Measurements from ENCODE around the gene OCSTAMP.

The OCSTAMP gene

GRCh38 chr20:46573234-46573633, 22.8 kb upstream of the OCSTAMP start:
- DNase-seq: no peak

- no peak for DNase-seq
Observed at GRCh38 chr20:46572790-46573189, 22.3 kb upstream of the OCSTAMP start.

DNA sequence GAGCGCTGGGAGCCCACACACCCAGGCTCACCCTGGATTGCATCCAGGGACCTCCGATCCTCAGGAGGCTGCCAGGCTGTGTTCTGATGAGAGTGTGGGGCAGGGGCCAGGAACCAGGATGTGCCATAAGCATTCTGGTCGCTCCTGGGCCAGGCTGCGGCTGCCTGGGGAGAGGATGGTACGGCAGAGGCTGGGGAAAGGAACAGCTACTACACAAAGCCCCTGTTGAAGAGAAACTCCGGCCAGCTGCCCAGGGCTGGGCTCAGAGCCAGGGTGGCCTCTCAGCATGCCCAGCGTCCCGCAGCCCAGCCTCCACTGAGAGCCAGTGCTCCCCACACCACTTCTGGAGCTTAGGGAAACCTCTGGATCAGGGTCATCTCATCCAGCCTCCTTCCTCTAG, 21.7 kb upstream of the OCSTAMP start:
- no peak for DNase-seq

GRCh38 chr20:46571418-46571817, 21.0 kb upstream of the OCSTAMP start:
- no peak for DNase-seq

- DNase-seq: no peak
Observed at GRCh38 chr20:46570956-46571355, 20.5 kb upstream of the OCSTAMP start.

- no peak for DNase-seq
Observed at GRCh38 chr20:46569961-46570360, 19.5 kb upstream of the OCSTAMP start.

DNA sequence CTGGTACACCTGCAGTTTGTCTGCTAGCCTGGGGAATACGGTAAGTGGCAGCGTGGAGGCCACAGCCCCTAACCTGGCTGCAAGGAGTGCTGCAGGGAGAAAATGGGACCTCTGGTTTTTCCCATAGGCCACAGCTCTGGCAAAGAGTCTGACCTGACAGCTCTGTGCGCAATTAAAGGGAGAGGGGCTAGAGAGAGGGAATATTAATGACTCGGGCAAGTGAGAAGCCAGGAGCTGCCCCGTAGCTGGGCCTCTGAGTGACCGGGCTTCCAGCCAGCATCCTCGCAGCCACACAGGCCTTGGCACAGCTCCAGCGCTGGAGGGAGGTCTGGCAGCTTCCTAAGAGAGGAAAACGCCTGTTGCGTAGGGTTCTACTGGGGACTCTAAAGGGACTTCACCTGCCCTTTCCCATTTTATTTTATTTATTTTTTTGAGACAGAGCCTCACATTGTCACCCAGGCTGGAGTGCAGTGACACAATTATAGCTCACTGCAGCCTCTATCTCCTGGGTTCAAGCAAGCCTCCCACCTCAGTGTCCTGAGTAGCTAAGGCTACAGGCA, 18.2 kb upstream of the OCSTAMP start:
- no peak for DNase-seq

DNA sequence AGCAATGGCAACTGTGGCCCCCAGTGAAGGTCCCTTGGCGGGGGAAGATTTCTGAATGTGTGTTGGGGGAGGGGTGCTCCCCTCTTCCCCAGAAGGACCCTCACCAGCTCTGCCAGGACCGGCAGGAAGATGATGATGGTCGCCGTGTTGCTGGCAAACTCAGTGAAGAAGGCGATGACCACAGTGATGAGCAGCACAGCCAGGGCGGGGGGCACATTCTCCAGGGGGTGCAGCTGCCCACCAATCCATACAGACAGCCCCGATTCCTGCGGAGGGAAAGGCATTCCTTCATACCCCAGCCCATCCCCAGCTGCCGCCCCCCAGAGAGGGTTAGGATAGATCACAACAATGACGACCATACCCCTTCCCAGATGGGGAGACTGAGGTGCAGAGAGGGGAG, 15.7 kb upstream of the OCSTAMP start:
- DNase-seq: no peak

DNA sequence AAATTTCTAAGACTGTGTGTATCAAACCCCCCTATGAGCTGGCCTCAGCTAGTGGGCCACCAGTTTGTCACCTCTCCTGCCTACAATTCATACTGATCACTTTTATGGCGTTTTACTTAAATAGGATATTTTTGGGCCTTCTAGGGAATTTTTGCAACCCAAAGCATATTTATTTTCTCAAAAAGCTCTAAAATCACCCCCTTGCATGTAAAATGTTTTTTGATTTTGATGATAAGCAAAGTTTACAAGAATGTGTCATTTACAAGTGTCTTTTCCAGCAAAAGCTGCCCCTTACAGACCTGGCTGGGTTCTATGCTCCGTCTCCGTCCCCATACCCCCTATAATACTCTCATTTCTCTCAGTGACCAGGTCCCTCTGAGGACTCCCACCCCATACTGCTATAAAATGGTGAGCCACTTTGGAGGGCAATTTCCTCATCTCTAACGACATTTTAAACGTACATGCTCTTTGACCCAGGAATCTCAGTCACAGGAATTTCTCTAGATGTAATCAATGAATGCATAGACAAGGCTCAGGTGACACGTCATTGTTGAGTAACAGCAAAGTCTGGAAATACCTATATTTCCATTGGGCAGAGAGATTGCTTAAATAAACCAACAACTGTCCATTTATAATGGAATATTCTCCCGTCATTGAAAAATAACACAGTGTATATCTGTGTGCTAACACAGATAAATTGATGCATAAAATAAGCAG, 13.9 kb upstream of the OCSTAMP start:
- DNase-seq: no peak

GRCh38 chr20:46563860-46564221, 13.4 kb upstream of the OCSTAMP start:
- DNase-seq: no peak

DNA sequence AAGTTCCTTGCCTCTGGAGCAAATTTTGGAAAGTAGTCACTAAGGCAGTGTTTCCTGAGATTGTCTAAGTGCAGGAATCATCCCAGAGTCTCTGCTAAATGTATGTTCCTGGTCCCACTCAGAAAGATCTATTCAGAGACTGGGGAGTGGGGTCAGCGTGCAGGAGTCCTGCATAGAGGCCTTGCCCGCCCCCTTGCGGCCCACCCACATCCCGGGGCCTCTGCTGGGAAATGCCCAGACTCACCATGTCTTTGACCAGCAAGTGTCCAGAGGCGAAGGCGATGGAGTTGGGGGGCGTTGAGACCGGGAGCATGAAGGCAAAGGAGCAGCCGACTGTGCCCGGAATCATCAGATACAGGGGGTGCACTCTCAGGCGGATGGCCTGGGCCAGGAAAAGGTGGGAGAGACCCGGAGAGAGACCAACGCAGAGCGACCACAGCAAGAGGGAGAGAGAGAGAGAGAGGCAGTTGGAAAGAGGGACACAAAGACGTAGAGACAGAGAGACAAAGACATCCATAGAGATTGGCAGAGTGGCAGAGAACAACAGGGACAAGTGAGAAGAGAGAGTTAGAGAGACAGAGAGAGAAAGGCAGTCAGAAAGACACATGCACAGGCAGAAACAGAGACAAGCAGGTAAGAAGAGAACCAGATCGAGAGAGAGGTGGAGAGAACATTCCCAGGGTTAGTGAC, 12.9 kb upstream of the OCSTAMP start:
- peak; percentile 21 for DNase-seq

DNA sequence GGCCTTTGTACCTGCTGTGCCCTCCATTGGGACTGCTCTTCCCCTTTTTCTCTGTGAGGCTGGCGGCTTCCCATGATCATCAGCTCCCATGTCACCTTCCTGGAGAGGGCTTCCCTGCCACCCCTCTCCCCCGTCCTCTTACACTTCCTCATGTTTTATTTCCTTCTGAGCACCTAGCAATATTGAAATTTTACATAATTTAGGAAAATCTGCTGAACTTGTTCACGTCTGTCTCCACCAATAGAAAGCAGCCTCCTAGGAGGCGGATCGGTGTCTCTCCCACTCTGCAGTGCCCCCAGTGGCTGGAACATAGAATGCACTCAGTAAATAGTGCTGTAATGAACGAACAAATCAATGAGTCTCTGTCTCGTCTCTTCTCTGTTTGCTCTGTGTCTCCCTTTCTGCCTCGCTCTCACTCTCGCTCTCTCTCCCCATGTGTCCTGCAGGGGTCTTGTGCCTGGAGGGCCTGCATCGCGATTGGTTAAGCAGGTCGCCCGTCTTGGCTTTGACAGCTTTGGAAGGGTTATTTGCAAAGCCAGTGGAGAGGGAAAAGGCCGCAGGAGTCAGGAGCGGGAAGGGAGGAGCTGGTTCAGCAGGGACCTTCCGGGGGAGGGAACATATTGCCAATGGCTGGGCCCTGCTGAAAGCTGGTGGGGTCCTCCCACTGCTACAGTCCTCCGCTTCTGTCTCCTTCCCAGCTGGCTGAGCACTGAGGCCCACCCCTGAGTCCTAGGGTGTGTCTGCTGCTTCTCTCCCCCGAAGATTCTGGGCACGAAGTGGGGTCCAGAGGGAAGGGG, 12.1 kb upstream of the OCSTAMP start:
- peak; percentile 85 for DNase-seq

GRCh38 chr20:46562009-46562372, 11.5 kb upstream of the OCSTAMP start:
- no peak for DNase-seq

DNA sequence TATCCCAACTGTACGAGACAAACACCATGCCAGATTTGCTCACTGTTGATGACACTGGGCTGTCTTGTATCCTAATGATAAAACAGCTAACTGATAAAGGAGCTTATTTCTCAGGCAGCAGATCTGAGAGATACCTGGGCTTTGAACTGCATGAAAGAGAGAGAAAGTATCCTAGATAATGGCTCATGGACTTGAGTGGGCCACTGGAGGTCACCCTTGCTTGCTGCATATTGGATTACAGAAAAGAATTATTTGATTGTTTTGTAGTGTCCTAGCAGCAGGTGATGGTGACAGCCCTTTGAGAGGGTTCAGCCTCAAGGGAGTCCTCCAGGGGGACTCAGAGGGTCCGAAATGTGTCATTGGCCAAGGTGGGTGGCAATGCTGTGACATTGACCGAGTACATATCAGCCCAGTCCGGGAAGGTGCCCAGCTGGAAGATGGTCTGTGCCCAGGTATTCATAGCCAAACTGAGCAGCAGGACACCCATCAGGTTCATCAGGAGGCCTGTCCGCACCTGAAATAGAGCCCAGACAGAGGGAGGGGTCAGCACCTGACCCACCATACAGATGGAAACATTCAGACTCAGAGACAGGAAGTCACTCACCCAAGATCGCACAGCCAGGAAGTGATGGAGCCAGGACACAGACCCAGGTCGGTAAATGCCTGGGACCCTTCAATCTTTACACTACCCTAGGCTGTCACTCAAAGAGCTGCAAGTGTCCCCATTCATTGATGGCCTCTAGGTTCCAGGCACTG, 9.4 kb upstream of the OCSTAMP start:
- peak; percentile 35 for DNase-seq

- DNase-seq: no peak
Observed at GRCh38 chr20:46559001-46559400, 8.5 kb upstream of the OCSTAMP start.

DNA sequence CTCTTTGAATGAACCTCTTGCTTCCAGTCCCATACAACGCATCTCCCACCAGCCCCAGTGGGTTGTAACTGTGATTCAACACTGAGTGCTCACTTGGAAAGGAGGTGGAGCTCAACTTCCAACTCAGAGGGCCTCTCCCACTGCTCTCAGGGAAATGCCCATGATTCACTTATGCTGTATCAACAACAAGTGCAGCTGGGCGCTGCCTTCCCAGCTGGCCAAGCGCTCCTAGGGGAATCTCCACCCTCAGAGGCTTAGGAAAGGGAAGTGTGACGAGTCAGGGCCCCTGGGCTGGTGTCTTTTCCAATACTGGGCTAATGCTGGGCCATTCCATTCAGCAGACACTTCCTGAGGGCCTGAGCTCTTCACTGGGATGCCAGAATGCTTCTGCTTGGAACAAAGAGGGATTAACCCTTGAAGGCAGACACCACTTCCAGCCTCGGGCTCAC, 8.1 kb upstream of the OCSTAMP start:
- DNase-seq: peak; percentile 66

DNA sequence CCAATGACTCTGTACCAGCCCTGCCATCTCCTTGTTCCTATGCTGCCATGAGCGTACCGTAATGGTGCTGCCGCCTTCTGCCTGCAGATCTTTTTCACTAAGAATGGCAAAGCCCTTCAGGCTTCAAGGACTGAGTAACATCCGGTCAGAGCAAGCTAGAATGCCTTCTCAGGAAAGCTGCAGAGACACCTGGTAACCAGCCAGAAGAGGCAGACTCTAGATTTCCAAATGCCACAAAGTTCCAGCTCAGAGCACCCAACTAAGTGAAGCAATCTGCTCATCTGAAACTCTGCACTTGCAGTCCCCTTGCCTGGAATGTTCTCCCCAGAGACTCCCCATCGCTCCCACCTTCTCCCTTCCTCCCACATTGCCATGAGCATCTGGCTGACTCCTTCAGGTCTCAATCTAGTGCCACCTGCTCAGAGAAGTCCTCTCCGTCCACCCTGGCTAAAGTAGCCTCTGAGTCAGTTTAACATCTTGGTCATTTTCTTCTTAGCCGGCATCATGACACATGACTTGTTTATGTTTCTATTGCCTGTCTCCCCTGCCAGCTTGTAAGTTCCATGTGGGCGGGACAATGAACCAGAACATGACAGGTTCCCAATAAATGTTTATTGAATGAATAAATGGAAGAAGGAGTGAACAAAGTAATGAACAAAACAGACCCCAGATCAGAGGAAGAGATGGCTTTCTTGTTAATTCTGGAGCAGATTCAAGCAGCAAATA, 6.9 kb upstream of the OCSTAMP start:
- DNase-seq: no peak

DNA sequence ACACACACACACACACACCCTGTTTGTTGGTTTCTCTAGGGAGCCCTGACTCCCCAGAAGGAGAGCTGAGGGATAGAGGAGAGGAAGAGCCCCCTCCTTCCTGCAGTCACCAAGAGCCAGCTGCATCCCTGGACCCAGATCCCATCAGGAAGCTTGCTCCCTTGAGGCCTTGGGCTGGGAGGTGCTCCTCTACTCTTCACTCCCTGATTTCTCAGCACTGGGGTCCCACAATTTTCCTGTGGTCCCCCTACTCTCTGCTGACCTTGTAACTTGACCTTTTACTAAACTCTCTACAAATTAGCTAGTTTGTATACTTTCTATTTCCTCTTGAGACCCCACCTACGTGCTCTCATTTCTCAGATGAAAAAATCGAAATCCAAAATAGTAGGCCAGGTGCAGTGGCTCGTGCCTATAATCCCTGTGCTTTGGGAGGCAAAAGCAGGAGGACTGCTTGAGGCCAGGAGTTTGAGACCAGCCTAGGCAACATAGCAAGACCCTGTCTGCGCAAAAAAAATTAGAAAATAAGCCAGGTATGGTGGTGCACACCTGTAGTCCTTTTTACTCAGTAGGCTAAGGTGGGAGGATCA, 5.0 kb upstream of the OCSTAMP start:
- no peak for DNase-seq

GRCh38 chr20:46554828-46555227, 4.4 kb upstream of the OCSTAMP start:
- DNase-seq: no peak

GRCh38 chr20:46553926-46554325, 3.5 kb upstream of the OCSTAMP start:
- DNase-seq: no peak
